Liver (tissue), 9 donors: ENCODE results near the gene KLHL40. TPM values are rescaled to one million over a fixed set of nuclear protein-coding genes. Genes with fewer than 3 reads are reported as not detected.

ENCODE experiments used
- DNase-seq: peaks from one replicate; pipeline ENCODE4 v3.0.0-alpha.2; 2017; ENCODE audit warnings: low spot score
- H3K27ac ChIP-seq, 2 donors: one replicate each; pipeline ENCODE4 v1.7.0; 2013; ENCODE audit warnings: inconsistent platforms in 2 of 2, low read length in 2 of 2, control low read depth in 1 of 2, low read depth in 1 of 2, mild to moderate bottlenecking in 1 of 2
- H3K27me3 ChIP-seq, 4 donors: one replicate each; pipeline versions ENCODE4 v1.6.1 to v1.7.0; 2013; ENCODE audit warnings: low read length in 3 of 4, inconsistent platforms in 1 of 4, mild to moderate bottlenecking in 1 of 4, moderate library complexity in 1 of 4; ENCODE audit not compliant: control insufficient read depth in 4 of 4, insufficient read depth in 4 of 4
- H3K36me3 ChIP-seq, 4 donors: one replicate each; pipeline versions ENCODE4 v1.6.1 to v1.7.0; 2013; ENCODE audit warnings: low read length in 3 of 4, mild to moderate bottlenecking in 3 of 4, low read depth in 1 of 4, moderate library complexity in 1 of 4; ENCODE audit not compliant: control insufficient read depth in 4 of 4, insufficient read depth in 3 of 4
- H3K4me1 ChIP-seq, 4 donors: one replicate each; pipeline versions ENCODE4 v1.6.1 to v1.7.0; 2013; ENCODE audit warnings: low read length in 3 of 4, mild to moderate bottlenecking in 3 of 4, moderate library complexity in 1 of 4; ENCODE audit not compliant: control insufficient read depth in 4 of 4, insufficient read depth in 4 of 4
- H3K4me3 ChIP-seq, 3 donors: one replicate each; pipeline versions ENCODE4 v1.6.1 to v1.7.0; 2013; ENCODE audit warnings: low read length in 3 of 3, control low read depth in 1 of 3, low read depth in 1 of 3, mild to moderate bottlenecking in 1 of 3
- H3K9ac ChIP-seq, 2 donors: one replicate each; pipeline ENCODE4 v1.7.0; 2013; ENCODE audit warnings: low read length in 2 of 2, mild to moderate bottlenecking in 2 of 2, moderate library complexity in 2 of 2, control low read depth in 1 of 2, low read depth in 1 of 2
- H3K9me3 ChIP-seq, 4 donors: one replicate each; pipeline versions ENCODE4 v1.6.1 to v1.7.0; 2013; ENCODE audit warnings: low read length in 3 of 4; ENCODE audit not compliant: control insufficient read depth in 4 of 4
- EGR1 ChIP-seq, 2 donors: IDR thresholded peaks; 2 replicates each; pipeline ENCODE4 v1.6.1; 2016 to 2018; ENCODE audit warnings: antibody characterized with exemption in 2 of 2, low read depth in 2 of 2
- FOXA1 ChIP-seq: IDR thresholded peaks from 2 replicates; pipeline ENCODE4 v1.6.1; 2016; ENCODE audit warnings: antibody characterized with exemption
- FOXA2 ChIP-seq: IDR thresholded peaks from 2 replicates; pipeline ENCODE4 v1.6.1; 2016; ENCODE audit warnings: antibody characterized with exemption
- GABPA ChIP-seq, 2 donors: IDR thresholded peaks in 1 of 2; conservative IDR thresholded peaks in 1 of 2; 2 replicates each; pipeline ENCODE4 v1.6.1; 2016; ENCODE audit warnings: antibody characterized with exemption in 2 of 2, mild to moderate bottlenecking in 1 of 2, moderate library complexity in 1 of 2
- HNF4A ChIP-seq, 2 donors: conservative IDR thresholded peaks; 2 replicates each; pipeline ENCODE4 v1.6.1; 2016; ENCODE audit warnings: antibody characterized with exemption in 2 of 2, mild to moderate bottlenecking in 2 of 2
- HNF4G ChIP-seq: IDR thresholded peaks from 2 replicates; pipeline ENCODE4 v1.6.1; 2016; ENCODE audit warnings: antibody characterized with exemption
- JUND ChIP-seq, 2 donors: IDR thresholded peaks; 2 replicates each; pipeline ENCODE4 v1.6.1; 2016; ENCODE audit warnings: antibody characterized with exemption in 2 of 2
- NR2F2 ChIP-seq: IDR thresholded peaks from 2 replicates; pipeline ENCODE4 v1.6.1; 2016; ENCODE audit warnings: antibody characterized with exemption
- RAD21 ChIP-seq, 2 donors: IDR thresholded peaks; 2 replicates each; pipeline ENCODE4 v1.6.1; 2016; ENCODE audit warnings: antibody characterized with exemption in 2 of 2, mild to moderate bottlenecking in 2 of 2
- RXRA ChIP-seq, 2 donors: IDR thresholded peaks; 2 replicates each; pipeline ENCODE4 v1.6.1; 2017 to 2018; ENCODE audit warnings: antibody characterized with exemption in 2 of 2, mild to moderate bottlenecking in 1 of 2
- SP1 ChIP-seq: IDR thresholded peaks from 2 replicates; pipeline ENCODE4 v1.6.1; 2018; ENCODE audit warnings: antibody characterized with exemption, mild to moderate bottlenecking
- TAF1 ChIP-seq: conservative IDR thresholded peaks from 2 replicates; pipeline ENCODE4 v1.6.1; 2016; ENCODE audit warnings: antibody characterized with exemption, mild to moderate bottlenecking
- WGBS: extraction: QIAGEN DNeasy Blood & Tissue Kit; methylation state at CpG from one replicate; pipeline ENCODE4 v1.1.7; 2013; 5-methylcytosine and 5-hydroxymethylcytosine counted together
- polyA plus RNA-seq, 2 donors: library from polyadenylated mRNA; stranded (reverse) in 1 of 2; unstranded in 1 of 2; fragments of 200-250 nt in 1 of 2; fragments of >200 nt in 1 of 2; fragmentation: Nextera tagmentation in 1 of 2; extraction: Ambion mirVana in 1 of 2; gene quantifications; one replicate each; pipeline versions ENCODE4 v1.2.1 to v1.2.3, GENCODE V29; 2013 to 2015
- total RNA-seq, 2 donors: library from RNA; depleted of rRNA; stranded (reverse); fragments of >200 nt; gene quantifications; one replicate each; pipeline ENCODE4 v1.2.3, GENCODE V29; 2014
- TF ChIP-seq, protein P1 (sequence below): fragments of 150-350 bp; IDR thresholded peaks from 2 replicates; pipeline ENCODE4 v1.5.1; 2017; ENCODE audit warnings: improper control_type of control experiment, low read depth, low read length; ENCODE audit not compliant: missing input control
- TF ChIP-seq, protein P2 (sequence below): IDR thresholded peaks from 2 replicates; pipeline ENCODE4 v1.6.1; 2016; ENCODE audit warnings: antibody characterized with exemption
- TF ChIP-seq, protein P3 (sequence below): IDR thresholded peaks from 2 replicates; pipeline ENCODE4 v1.6.1; 2016; ENCODE audit warnings: antibody characterized with exemption
- TF ChIP-seq, protein P4 (sequence below): IDR thresholded peaks from 2 replicates; pipeline ENCODE4 v1.6.1; 2016; ENCODE audit warnings: antibody characterized with exemption, mild to moderate bottlenecking
- TF ChIP-seq, protein P5 (sequence below): IDR thresholded peaks from 2 replicates; pipeline ENCODE4 v1.6.1; 2016; ENCODE audit warnings: antibody characterized with exemption
- donor health status: healthy.
- donor health status: healthy.
- donor health status: healthy.
- donor health status: healthy.
- donor health status: healthy.

Gene KLHL40
- total and polyA plus RNA-seq, 4 donors: not detected

DNA sequence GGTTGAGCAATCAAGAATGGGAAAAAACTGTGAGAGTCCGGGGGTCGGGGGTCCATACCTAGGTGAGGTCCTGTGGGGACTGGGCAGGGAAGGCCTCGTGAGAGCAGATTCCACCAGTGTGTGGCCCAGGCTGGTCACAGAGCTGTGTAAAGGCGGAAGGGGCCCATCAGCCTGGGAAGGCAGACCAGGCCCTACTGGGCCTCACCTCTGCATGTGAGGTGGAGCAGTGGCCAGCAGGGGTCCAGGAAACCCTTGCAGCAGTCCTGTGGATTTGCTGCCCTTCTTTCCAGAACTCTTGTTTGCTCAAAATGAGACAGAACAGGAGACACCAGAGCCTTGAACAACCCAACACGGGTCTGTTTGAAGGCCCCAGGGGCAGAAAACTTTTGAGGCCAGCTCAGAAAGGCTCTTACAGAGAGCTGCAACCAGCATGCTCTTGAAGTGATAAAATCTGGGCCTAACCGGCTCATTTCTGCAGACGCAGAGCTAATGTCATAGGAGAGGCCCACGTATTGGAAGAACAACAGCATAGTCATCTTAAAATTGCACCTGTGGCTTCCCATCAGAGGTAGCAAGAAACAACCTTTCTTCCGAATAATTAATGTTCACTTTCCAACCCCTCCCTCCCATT lies 47.6 kb downstream of the KLHL40 start:
- TF ChIP-seq HNF4A (conservative IDR thresholded peaks at IDR 0.05): no peak
- TF ChIP-seq, protein P1, sequence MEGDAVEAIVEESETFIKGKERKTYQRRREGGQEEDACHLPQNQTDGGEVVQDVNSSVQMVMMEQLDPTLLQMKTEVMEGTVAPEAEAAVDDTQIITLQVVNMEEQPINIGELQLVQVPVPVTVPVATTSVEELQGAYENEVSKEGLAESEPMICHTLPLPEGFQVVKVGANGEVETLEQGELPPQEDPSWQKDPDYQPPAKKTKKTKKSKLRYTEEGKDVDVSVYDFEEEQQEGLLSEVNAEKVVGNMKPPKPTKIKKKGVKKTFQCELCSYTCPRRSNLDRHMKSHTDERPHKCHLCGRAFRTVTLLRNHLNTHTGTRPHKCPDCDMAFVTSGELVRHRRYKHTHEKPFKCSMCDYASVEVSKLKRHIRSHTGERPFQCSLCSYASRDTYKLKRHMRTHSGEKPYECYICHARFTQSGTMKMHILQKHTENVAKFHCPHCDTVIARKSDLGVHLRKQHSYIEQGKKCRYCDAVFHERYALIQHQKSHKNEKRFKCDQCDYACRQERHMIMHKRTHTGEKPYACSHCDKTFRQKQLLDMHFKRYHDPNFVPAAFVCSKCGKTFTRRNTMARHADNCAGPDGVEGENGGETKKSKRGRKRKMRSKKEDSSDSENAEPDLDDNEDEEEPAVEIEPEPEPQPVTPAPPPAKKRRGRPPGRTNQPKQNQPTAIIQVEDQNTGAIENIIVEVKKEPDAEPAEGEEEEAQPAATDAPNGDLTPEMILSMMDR: no peak
- TF ChIP-seq GABPA (IDR thresholded peaks at IDR 0.05 in 1 of 2, conservative IDR thresholded peaks at IDR 0.05 in 1 of 2): no peak
- TF ChIP-seq, protein P2, sequence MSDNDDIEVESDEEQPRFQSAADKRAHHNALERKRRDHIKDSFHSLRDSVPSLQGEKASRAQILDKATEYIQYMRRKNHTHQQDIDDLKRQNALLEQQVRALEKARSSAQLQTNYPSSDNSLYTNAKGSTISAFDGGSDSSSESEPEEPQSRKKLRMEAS: no peak
- TF ChIP-seq TAF1: no peak
- TF ChIP-seq, protein P3, sequence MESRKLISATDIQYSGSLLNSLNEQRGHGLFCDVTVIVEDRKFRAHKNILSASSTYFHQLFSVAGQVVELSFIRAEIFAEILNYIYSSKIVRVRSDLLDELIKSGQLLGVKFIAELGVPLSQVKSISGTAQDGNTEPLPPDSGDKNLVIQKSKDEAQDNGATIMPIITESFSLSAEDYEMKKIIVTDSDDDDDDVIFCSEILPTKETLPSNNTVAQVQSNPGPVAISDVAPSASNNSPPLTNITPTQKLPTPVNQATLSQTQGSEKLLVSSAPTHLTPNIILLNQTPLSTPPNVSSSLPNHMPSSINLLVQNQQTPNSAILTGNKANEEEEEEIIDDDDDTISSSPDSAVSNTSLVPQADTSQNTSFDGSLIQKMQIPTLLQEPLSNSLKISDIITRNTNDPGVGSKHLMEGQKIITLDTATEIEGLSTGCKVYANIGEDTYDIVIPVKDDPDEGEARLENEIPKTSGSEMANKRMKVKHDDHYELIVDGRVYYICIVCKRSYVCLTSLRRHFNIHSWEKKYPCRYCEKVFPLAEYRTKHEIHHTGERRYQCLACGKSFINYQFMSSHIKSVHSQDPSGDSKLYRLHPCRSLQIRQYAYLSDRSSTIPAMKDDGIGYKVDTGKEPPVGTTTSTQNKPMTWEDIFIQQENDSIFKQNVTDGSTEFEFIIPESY: no peak
- TF ChIP-seq NR2F2: no peak
- no peak for TF ChIP-seq JUND (IDR thresholded peaks at IDR 0.05)
- TF ChIP-seq SP1: no peak
- Histone ChIP-seq H3K36me3 (no peaks in the 10 kb centered on the region), H3K9ac (no peak overlapping the region), H3K27me3 (no peaks in the 10 kb centered on the region), H3K27ac (no peak overlapping the region), H3K9me3 (no peaks in the 10 kb centered on the region), H3K4me3 (no peak overlapping the region), H3K4me1 (no peaks in the 10 kb centered on the region)
- peak; percentile 22 for DNase-seq
- 81% methylated on average over 9 of the region's 9 CpGs for WGBS

DNA sequence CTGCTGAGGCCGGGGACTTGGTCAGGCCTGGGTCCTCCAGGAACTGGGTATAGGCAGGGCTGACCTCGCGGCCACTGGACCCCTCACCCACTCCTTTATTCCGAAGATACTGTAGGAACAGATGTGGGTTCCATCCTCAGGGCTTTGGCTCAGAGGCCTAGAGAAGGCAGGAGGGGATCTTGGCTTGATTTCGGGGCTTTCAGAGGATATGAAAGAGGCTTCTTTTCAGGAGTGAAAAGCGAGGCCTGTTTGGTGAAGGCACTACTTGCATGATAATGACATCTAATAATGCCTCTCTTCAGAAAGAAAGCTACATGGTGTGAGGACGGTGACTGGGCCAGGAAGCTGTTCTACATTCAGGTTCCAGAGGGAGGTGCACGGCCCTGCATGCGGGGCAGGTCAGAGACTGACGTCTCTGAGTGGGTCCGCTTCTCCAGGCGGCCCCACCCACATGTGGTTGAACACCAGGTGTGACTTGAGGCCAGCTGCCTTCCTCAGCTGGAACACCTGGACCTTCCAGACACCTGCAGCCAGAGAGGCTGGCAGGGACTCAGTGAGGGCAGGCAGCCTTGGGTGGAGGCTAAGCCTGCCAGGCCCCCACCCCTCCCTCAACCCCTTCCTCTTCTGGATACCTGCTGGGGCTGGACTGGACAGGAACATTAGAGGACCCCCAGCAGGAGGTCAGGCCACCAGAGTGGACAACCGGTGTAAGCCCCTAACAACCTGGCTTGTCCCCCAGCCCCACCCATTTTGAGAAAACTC lies 48.3 kb downstream of the KLHL40 start:
- DNase-seq: peak; percentile 32
- no peaks in the 10 kb centered on the region for H3K27me3 ChIP-seq
- no peak overlapping the region for H3K9ac ChIP-seq

More for the DNA sequence above, 48.3 kb downstream of the KLHL40 start:
- WGBS: 88% methylated on average over 13 of the region's 13 CpGs
- Histone ChIP-seq H3K27ac (no peak overlapping the region), H3K4me3 (no peak overlapping the region), H3K9me3 (no peaks in the 10 kb centered on the region), H3K4me1 (no peaks in the 10 kb centered on the region), H3K36me3 (no peaks in the 10 kb centered on the region)
- TF ChIP-seq HNF4A (conservative IDR thresholded peaks at IDR 0.05) (no peak), NR2F2 (no peak), TAF1 (no peak), JUND (IDR thresholded peaks at IDR 0.05) (no peak), HNF4G (no peak), FOXA1 (no peak), SP1 (no peak), EGR1 (IDR thresholded peaks at IDR 0.05; ENCODE audit: low read depth in 2 of 2) (no peak), FOXA2 (no peak), RXRA (IDR thresholded peaks at IDR 0.05) (no peak), GABPA (IDR thresholded peaks at IDR 0.05 in 1 of 2, conservative IDR thresholded peaks at IDR 0.05 in 1 of 2) (no peak), RAD21 (IDR thresholded peaks at IDR 0.05) (no peak)
- TF ChIP-seq, protein P2: no peak
- TF ChIP-seq, protein P4, sequence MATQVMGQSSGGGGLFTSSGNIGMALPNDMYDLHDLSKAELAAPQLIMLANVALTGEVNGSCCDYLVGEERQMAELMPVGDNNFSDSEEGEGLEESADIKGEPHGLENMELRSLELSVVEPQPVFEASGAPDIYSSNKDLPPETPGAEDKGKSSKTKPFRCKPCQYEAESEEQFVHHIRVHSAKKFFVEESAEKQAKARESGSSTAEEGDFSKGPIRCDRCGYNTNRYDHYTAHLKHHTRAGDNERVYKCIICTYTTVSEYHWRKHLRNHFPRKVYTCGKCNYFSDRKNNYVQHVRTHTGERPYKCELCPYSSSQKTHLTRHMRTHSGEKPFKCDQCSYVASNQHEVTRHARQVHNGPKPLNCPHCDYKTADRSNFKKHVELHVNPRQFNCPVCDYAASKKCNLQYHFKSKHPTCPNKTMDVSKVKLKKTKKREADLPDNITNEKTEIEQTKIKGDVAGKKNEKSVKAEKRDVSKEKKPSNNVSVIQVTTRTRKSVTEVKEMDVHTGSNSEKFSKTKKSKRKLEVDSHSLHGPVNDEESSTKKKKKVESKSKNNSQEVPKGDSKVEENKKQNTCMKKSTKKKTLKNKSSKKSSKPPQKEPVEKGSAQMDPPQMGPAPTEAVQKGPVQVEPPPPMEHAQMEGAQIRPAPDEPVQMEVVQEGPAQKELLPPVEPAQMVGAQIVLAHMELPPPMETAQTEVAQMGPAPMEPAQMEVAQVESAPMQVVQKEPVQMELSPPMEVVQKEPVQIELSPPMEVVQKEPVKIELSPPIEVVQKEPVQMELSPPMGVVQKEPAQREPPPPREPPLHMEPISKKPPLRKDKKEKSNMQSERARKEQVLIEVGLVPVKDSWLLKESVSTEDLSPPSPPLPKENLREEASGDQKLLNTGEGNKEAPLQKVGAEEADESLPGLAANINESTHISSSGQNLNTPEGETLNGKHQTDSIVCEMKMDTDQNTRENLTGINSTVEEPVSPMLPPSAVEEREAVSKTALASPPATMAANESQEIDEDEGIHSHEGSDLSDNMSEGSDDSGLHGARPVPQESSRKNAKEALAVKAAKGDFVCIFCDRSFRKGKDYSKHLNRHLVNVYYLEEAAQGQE: no peak
- TF ChIP-seq, protein P1: no peak
- TF ChIP-seq, protein P5, sequence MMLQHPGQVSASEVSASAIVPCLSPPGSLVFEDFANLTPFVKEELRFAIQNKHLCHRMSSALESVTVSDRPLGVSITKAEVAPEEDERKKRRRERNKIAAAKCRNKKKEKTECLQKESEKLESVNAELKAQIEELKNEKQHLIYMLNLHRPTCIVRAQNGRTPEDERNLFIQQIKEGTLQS: no peak
- TF ChIP-seq, protein P3: no peak
